Endothelial cell of umbilical vein (primary cell): ENCODE measurements around the gene SOX13. TPM values are rescaled to one million over a fixed set of nuclear protein-coding genes. Genes with fewer than 3 reads are reported as not detected.

Source experiments
- BruUV-seq: library from RNA; stranded (reverse); fragments of 400-500 nt; replicated peaks from 2 replicates; lab custom pipeline; 2021; lab: Mats Ljungman, UMichigan
- CTCF ChIA-PET: fragments of 300-600, 350-600 bp; sonication (Branson Sonifier 250); formaldehyde crosslinking; loops from one replicate; lab custom pipeline; 2021; ENCODE audit warnings: antibody characterized with exemption, inconsistent platforms; lab: Charles Lee
- POLR2A ChIA-PET: fragments of 300-600, 350-600 bp; sonication (Branson Sonifier 250); formaldehyde crosslinking; loops from one replicate; lab custom pipeline; 2021; ENCODE audit warnings: antibody characterized with exemption, inconsistent platforms; lab: Charles Lee
- DNase-seq: peaks from one replicate; pipeline ENCODE4 v3.0.0-alpha.2; 2011; ENCODE audit warnings: low read depth, low spot score
- FAIRE-seq: peaks from 2 replicates; lab custom pipeline; 2011; peaks lifted over from hg19 to GRCh38; lab: Jason Lieb, UNC
- H2AFZ ChIP-seq: 2 replicates; pipeline ENCODE4 v1.6.0; 2012; ENCODE audit warnings: low read depth, low read length, control low read depth, inconsistent platforms
- H3K27ac ChIP-seq: 2 replicates; pipeline ENCODE4 v1.5.1; 2011; ENCODE audit warnings: low read depth, mild to moderate bottlenecking, control low read depth, low read length, moderate library complexity; ENCODE audit not compliant: insufficient read depth
- H3K27me3 ChIP-seq, 2 experiments: 2 replicates each; pipeline versions ENCODE4 v1.6.0 to v1.6.1; 2011; ENCODE audit warnings: low read length in 2 of 2, mixed read lengths in 1 of 2; ENCODE audit not compliant: control insufficient read depth in 2 of 2, insufficient read depth in 2 of 2
- H3K36me3 ChIP-seq, 2 experiments: 2 replicates in 1 of 2; 3 replicates in 1 of 2; pipeline ENCODE4 v1.5.1; 2011; ENCODE audit warnings: low read length in 2 of 2, mild to moderate bottlenecking in 1 of 2, moderate library complexity in 1 of 2; ENCODE audit not compliant: control insufficient read depth in 2 of 2, insufficient read depth in 2 of 2; ENCODE audit errors: extremely low read depth in 1 of 2
- H3K4me1 ChIP-seq: 3 replicates; pipeline ENCODE4 v1.5.1; 2011; ENCODE audit warnings: mild to moderate bottlenecking, low read length; ENCODE audit not compliant: control insufficient read depth, insufficient read depth; ENCODE audit errors: extremely low read depth
- H3K4me2 ChIP-seq: 2 replicates; pipeline ENCODE4 v1.6.1; 2011; ENCODE audit warnings: low read length, control low read depth, mixed read lengths; ENCODE audit not compliant: insufficient read depth
- H3K4me3 ChIP-seq, 3 experiments: fragments of 200-600 bp in 1 of 3; sonication (generic), shearing (Covaris generic) in 1 of 3; replicated peaks in 1 of 3; 2 replicates each; pipeline ENCODE4 v1.5.1; 2011 to 2016; ENCODE audit warnings: control low read depth in 3 of 3, low read length in 3 of 3, mild to moderate bottlenecking in 2 of 3, inconsistent platforms in 1 of 3, low read depth in 1 of 3, moderate library complexity in 1 of 3; ENCODE audit not compliant: insufficient read depth in 1 of 3
- H3K79me2 ChIP-seq: 2 replicates; pipeline ENCODE4 v1.6.0; 2012; ENCODE audit warnings: low read length, inconsistent platforms; ENCODE audit not compliant: control insufficient read depth, insufficient read depth
- H3K9ac ChIP-seq: replicated peaks from 2 replicates; pipeline ENCODE3; 2011; ENCODE audit warnings: low read length, control low read depth; ENCODE audit not compliant: insufficient read depth; ENCODE audit errors: extremely low read depth
- H3K9me1 ChIP-seq: replicated peaks from 3 replicates; pipeline ENCODE4 v1.6.0; 2011; ENCODE audit warnings: mild to moderate bottlenecking, low read length; ENCODE audit not compliant: control insufficient read depth, insufficient read depth; ENCODE audit errors: extremely low read depth
- H3K9me3 ChIP-seq: replicated peaks from 2 replicates; pipeline ENCODE4 v1.5.1; 2012; ENCODE audit warnings: low read length, inconsistent platforms; ENCODE audit not compliant: control insufficient read depth, insufficient read depth
- H4K20me1 ChIP-seq: replicated peaks from 2 replicates; pipeline ENCODE3; 2011; ENCODE audit warnings: mild to moderate bottlenecking, low read length; ENCODE audit not compliant: control insufficient read depth, insufficient read depth; ENCODE audit errors: extremely low read depth
- CTCF ChIP-seq, 2 donors: IDR thresholded peaks; 1 replicate in 1 of 2; 2 replicates in 1 of 2; pipeline ENCODE4 v1.5.1; 2011; ENCODE audit warnings: low read length in 2 of 2, mild to moderate bottlenecking in 2 of 2, moderate library complexity in 2 of 2, control low read depth in 1 of 2, inconsistent platforms in 1 of 2, low read depth in 1 of 2; ENCODE audit not compliant: insufficient read depth in 1 of 2; ENCODE audit errors: extremely low read depth in 1 of 2
- EZH2 ChIP-seq: IDR thresholded peaks from 2 replicates; pipeline ENCODE4 v1.6.1; 2012; ENCODE audit warnings: borderline replicate concordance, low read depth, mild to moderate bottlenecking, moderate library complexity, low read length, inconsistent platforms; ENCODE audit not compliant: severe bottlenecking
- FOS ChIP-seq: IDR thresholded peaks from 2 replicates; pipeline ENCODE4 v1.6.1; 2011; ENCODE audit warnings: mild to moderate bottlenecking, low read length, moderate library complexity, borderline replicate concordance; ENCODE audit not compliant: insufficient read depth
- GATA2 ChIP-seq: IDR thresholded peaks from 2 replicates; pipeline ENCODE4 v1.7.0; 2011; ENCODE audit warnings: low read depth, mild to moderate bottlenecking, moderate library complexity, mixed read lengths, low read length; ENCODE audit not compliant: insufficient read length, insufficient read depth
- JUN ChIP-seq: IDR thresholded peaks from 2 replicates; pipeline ENCODE4 v1.6.1; 2011; ENCODE audit warnings: borderline replicate concordance, low read depth; ENCODE audit not compliant: insufficient read length, insufficient read depth
- MAX ChIP-seq: IDR thresholded peaks from 2 replicates; pipeline ENCODE4 v1.6.1; 2011; ENCODE audit not compliant: insufficient read depth, insufficient read length
- MYC ChIP-seq: IDR thresholded peaks from one replicate; pipeline ENCODE4 v1.6.1; 2011; ENCODE audit warnings: mild to moderate bottlenecking, low read depth, low read length
- POLR2A ChIP-seq: IDR thresholded peaks from 2 replicates; pipeline ENCODE4 v1.6.1; 2012; ENCODE audit warnings: low read depth, mild to moderate bottlenecking, control low read depth, low read length
- POLR2AphosphoS5 ChIP-seq: IDR thresholded peaks from 2 replicates; pipeline ENCODE4 v1.6.1; 2012; ENCODE audit warnings: low read depth, mild to moderate bottlenecking, control low read depth, low read length, moderate library complexity; ENCODE audit not compliant: insufficient read depth
- dilution Hi-C: fragments of 300-500 bp; cut with MboI; formaldehyde crosslinking; loops from one replicate; pipeline ENCODE4 v1.15.0; 2019; ENCODE audit warnings: low sequenced_read_pairs; ENCODE audit not compliant: extremely low pct_ligation_motif_present
- intact Hi-C: fragments of 100-400 bp; cut with micrococcal nuclease; formaldehyde crosslinking; loops from one replicate; pipeline ENCODE4 v1.10.0; 2022
- polyA plus RNA-seq, 4 experiments: library from polyadenylated mRNA; depleted of rRNA in 3 of 4; stranded (reverse) in 3 of 4; unstranded in 1 of 4; fragments of >200 nt; gene quantifications; 2 replicates each; pipeline versions ENCODE4 v1.2.1 to v1.2.3, GENCODE V29; 2011 to 2012; ENCODE audit warnings: missing spikeins in 1 of 4
- total RNA-seq: library from RNA; stranded (reverse); gene quantifications from 2 replicates; pipeline ENCODE4 v1.2.3, GENCODE V29; 2021

The SOX13 gene
- total and polyA plus RNA-seq, 2 donors (not counting 3 experiments of a cell fraction or from before 2014, with no cell fraction given) = 40.8 to 57.7 TPM

GRCh38 chr1:204084247-204084772 lies 11.4 kb downstream of the SOX13 start:
- Histone ChIP-seq H3K36me3 (no peaks in the 10 kb centered on the region), H3K4me2 (no peak overlapping the region), H3K79me2 (peaks cover 34% of the 10 kb centered on the region), H3K27ac (no peak overlapping the region), H3K9me1 (no peaks in the 10 kb centered on the region), H3K9ac (no peak overlapping the region), H4K20me1 (no peaks in the 10 kb centered on the region), H2AFZ (no peak overlapping the region), H3K27me3 (no peaks in the 10 kb centered on the region), H3K4me3 (no peak overlapping the region), H3K9me3 (no peaks in the 10 kb centered on the region), H3K4me1 (peaks cover 34% of the 10 kb centered on the region)
- TF ChIP-seq JUN (no peak), CTCF (IDR thresholded peaks at IDR 0.05; ENCODE audit: extremely low read depth in 1 of 2, insufficient read depth in 1 of 2, low read depth in 1 of 2, low read length in 2 of 2) (no peak), GATA2 (no peak)
- CTCF ChIA-PET = interaction anchor here (0.8 to 3.4 kb wide), 3 partner anchors 10 to 213 kb away, joined by 3 to 13 read pairs (median 6); no protein-coding TSS in a partner anchor
- intact Hi-C loops (no loop called here), dilution Hi-C loops (no loop called here)
- POLR2A ChIA-PET = no interaction called here
- no TSS peak for BruUV-seq
- no peak for FAIRE-seq
- no peak for DNase-seq

DNA sequence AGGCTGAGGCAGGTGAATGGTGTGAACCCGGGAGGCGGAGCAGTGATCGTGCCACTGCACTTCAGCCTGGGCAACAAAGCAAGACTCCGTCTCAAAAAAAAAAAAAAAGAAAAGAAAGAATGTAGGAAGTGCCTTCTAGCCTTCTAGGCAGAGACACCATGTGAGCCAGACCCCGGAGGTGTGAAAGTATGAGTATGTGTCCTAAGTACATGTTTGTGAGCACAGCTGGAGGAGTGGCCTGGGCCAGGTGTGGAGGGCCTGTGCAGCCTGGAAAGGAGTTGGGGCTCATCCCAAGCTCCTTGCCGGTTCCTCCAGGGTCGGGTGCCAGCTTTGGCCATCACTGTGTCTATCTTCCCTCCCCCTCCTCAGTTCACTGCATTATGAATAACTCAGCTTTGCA lies 13.0 kb downstream of the SOX13 start:
- peaks cover 24% of the 10 kb centered on the region for H3K79me2 ChIP-seq
- H3K36me3 ChIP-seq = no peaks in the 10 kb centered on the region
- dilution Hi-C loops (no loop called here), intact Hi-C loops (no loop called here)
- ChIA-PET CTCF (interaction anchor here (2.0 to 3.4 kb wide), 2 partner anchors 43 to 215 kb away, joined by 12 to 13 read pairs; no protein-coding TSS in a partner anchor), POLR2A (no interaction called here)
- no peaks in the 10 kb centered on the region for H3K9me1 ChIP-seq
- H3K27me3 ChIP-seq = no peaks in the 10 kb centered on the region
- H3K4me1 ChIP-seq = peaks cover 25% of the 10 kb centered on the region
- FAIRE-seq (no peak), DNase-seq (no peak)
- no peak overlapping the region for H3K4me2 ChIP-seq
- H4K20me1 ChIP-seq = no peaks in the 10 kb centered on the region
- no peak overlapping the region for H3K4me3 ChIP-seq
- no peak overlapping the region for H3K27ac ChIP-seq
- TF ChIP-seq MYC = no peak
- no peak for TF ChIP-seq FOS
- no peak for TF ChIP-seq POLR2AphosphoS5
- no peak for TF ChIP-seq JUN
- no peak for TF ChIP-seq EZH2
- TF ChIP-seq CTCF (IDR thresholded peaks at IDR 0.05; ENCODE audit: extremely low read depth in 1 of 2, insufficient read depth in 1 of 2, low read depth in 1 of 2, low read length in 2 of 2) = no peak
- TF ChIP-seq GATA2 = no peak
- TF ChIP-seq POLR2A = no peak
- TF ChIP-seq MAX = no peak
- H3K9ac ChIP-seq = no peak overlapping the region
- no peaks in the 10 kb centered on the region for H3K9me3 ChIP-seq
- no TSS peak for BruUV-seq
- no peak overlapping the region for H2AFZ ChIP-seq
